ENCODE results near the gene MRPL48. TPM values are rescaled to one million over a fixed set of nuclear protein-coding genes. Genes with fewer than 3 reads are reported as not detected.
A peak's percentile ranks its signal among the peaks of the same experiment; 100 is the strongest.

Gene MRPL48
- total RNA-seq, 1 donor from 2014 or later, result 23.3 TPM

DNA sequence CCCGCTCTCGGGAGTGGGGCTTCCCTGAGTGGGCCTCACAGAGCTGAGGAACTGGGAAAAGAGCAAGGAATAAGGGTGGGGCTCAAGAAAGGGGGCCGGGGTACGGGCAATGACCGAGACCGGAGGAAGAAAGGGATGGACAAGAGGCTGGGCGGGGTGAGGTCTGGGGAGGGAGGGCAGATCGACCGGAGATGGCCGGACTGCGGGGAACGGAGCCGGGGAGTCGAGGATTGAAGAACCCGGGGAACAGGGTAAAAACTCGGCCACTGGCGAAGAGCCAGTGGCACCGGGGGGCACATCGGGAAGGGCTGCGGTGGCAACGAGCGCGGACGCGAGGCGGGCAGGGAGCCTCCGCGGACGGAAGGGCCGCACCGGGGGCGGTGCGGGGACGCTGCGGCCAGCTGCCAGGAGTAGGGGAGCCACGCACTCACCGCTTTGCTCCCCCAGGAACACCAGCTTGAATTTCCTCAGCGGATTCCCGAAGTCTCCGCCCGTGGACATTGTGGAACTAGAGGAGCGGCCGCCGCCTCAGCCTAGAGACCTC lies 27.5 kb upstream of the MRPL48 start:
- TF ChIP-seq, protein P1, sequence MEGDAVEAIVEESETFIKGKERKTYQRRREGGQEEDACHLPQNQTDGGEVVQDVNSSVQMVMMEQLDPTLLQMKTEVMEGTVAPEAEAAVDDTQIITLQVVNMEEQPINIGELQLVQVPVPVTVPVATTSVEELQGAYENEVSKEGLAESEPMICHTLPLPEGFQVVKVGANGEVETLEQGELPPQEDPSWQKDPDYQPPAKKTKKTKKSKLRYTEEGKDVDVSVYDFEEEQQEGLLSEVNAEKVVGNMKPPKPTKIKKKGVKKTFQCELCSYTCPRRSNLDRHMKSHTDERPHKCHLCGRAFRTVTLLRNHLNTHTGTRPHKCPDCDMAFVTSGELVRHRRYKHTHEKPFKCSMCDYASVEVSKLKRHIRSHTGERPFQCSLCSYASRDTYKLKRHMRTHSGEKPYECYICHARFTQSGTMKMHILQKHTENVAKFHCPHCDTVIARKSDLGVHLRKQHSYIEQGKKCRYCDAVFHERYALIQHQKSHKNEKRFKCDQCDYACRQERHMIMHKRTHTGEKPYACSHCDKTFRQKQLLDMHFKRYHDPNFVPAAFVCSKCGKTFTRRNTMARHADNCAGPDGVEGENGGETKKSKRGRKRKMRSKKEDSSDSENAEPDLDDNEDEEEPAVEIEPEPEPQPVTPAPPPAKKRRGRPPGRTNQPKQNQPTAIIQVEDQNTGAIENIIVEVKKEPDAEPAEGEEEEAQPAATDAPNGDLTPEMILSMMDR (IDR thresholded peaks at IDR 0.05), result no peak
- TF ChIP-seq POLR2AphosphoS5 (IDR thresholded peaks at IDR 0.05; ENCODE audit: insufficient read depth in 1 of 2, low read depth in 1 of 2) (peak in 1 of 2 donors; percentile 21), POLR2A (IDR thresholded peaks at IDR 0.05) (no peak)
- Histone ChIP-seq H3K9me3 (no peaks in the 10 kb centered on the region), H3K4me1 (peaks cover 42% of the 10 kb centered on the region), H3K36me3 (no peaks in the 10 kb centered on the region), H3K27ac (peak overlapping the region; percentile 99), H3K4me3 (peak overlapping the region; percentile 69 to 99), H3K27me3 (no peaks in the 10 kb centered on the region)
- intact Hi-C loops (cut with DNase I), result no loop called here
- DNase-seq (ENCODE audit: extremely low spot score in 2 of 2), result peak in 1 of 2 donors; percentile 91

GRCh38 chr11:73760679-73761402 lies 26.8 kb upstream of the MRPL48 start, which contains the start of gene RAB6A:
RAB6A (minus strand) TSS chr11:73761074; CDS start chr11:73760635, 439 bp downstream.
- TF ChIP-seq POLR2AphosphoS5 (IDR thresholded peaks at IDR 0.05; ENCODE audit: insufficient read depth in 1 of 2, low read depth in 1 of 2) (peak; percentile 91 to 94), POLR2A (IDR thresholded peaks at IDR 0.05) (peak in 1 of 2 donors; percentile 94)
- TF ChIP-seq, protein P1 (IDR thresholded peaks at IDR 0.05), result peak in 1 of 3 experiments; percentile 32
- Histone ChIP-seq H3K4me1 (peaks cover 36% of the 10 kb centered on the region), H3K27ac (peak within 1 kb of the TSS; percentile 99)

GRCh38 chr11:73761403-73761945 lies 26.2 kb upstream of the MRPL48 start:
- H3K27me3 ChIP-seq, result no peaks in the 10 kb centered on the region
- intact Hi-C loops (cut with DNase I), result no loop called here
- H3K4me1 ChIP-seq, result peaks cover 30% of the 10 kb centered on the region
- TF ChIP-seq POLR2AphosphoS5 (IDR thresholded peaks at IDR 0.05; ENCODE audit: insufficient read depth in 1 of 2, low read depth in 1 of 2), result no peak
- no peak for TF ChIP-seq POLR2A (IDR thresholded peaks at IDR 0.05)
- TF ChIP-seq, protein P1 (IDR thresholded peaks at IDR 0.05), result no peak
- peak overlapping the region; percentile 41 to 99 for H3K4me3 ChIP-seq
- H3K9me3 ChIP-seq, result no peaks in the 10 kb centered on the region
- H3K27ac ChIP-seq, result peak overlapping the region; percentile 93
- DNase-seq (ENCODE audit: extremely low spot score in 2 of 2), result no peak
- no peaks in the 10 kb centered on the region for H3K36me3 ChIP-seq

More at GRCh38 chr11:73760679-73761402, 26.8 kb upstream of the MRPL48 start, which contains the start of gene RAB6A:
- H3K36me3 ChIP-seq, result no peaks in the 10 kb centered on the region
- H3K4me3 ChIP-seq, result peak within 1 kb of the TSS; percentile 69 to 99
- no peaks in the 10 kb centered on the region for H3K27me3 ChIP-seq
- peak; percentile 99 to 100 for DNase-seq (ENCODE audit: extremely low spot score in 2 of 2)
- intact Hi-C loops (cut with DNase I), result no loop called here
- no peaks in the 10 kb centered on the region for H3K9me3 ChIP-seq

GRCh38 chr11:73762732-73763131 lies 24.9 kb upstream of the MRPL48 start:
- TF ChIP-seq, protein P1 (IDR thresholded peaks at IDR 0.05), result no peak
- no peak for TF ChIP-seq POLR2AphosphoS5 (IDR thresholded peaks at IDR 0.05; ENCODE audit: insufficient read depth in 1 of 2, low read depth in 1 of 2)
- TF ChIP-seq POLR2A (IDR thresholded peaks at IDR 0.05), result no peak
- Histone ChIP-seq H3K9me3 (no peaks in the 10 kb centered on the region), H3K4me3 (no peak overlapping the region), H3K27me3 (no peaks in the 10 kb centered on the region), H3K36me3 (no peaks in the 10 kb centered on the region), H3K4me1 (peaks cover 19% of the 10 kb centered on the region), H3K27ac (no peak overlapping the region)
- DNase-seq (ENCODE audit: extremely low spot score in 2 of 2), result no peak
- intact Hi-C loops (cut with DNase I), result no loop called here

Measured in vagina (tissue), 2 donors.